ENCODE measurements around the gene TJP2.

Gene TJP2

GRCh38 chr9:69170231-69170630 lies 3.8 kb upstream of the TJP2 start:
- TF ChIP-seq MAX (IDR thresholded peaks at IDR 0.05; ENCODE audit: low read depth, low read length) = no peak
- TF ChIP-seq MYC (IDR thresholded peaks at IDR 0.05; ENCODE audit: low read depth, low read length) = no peak
- TF ChIP-seq, protein P1, sequence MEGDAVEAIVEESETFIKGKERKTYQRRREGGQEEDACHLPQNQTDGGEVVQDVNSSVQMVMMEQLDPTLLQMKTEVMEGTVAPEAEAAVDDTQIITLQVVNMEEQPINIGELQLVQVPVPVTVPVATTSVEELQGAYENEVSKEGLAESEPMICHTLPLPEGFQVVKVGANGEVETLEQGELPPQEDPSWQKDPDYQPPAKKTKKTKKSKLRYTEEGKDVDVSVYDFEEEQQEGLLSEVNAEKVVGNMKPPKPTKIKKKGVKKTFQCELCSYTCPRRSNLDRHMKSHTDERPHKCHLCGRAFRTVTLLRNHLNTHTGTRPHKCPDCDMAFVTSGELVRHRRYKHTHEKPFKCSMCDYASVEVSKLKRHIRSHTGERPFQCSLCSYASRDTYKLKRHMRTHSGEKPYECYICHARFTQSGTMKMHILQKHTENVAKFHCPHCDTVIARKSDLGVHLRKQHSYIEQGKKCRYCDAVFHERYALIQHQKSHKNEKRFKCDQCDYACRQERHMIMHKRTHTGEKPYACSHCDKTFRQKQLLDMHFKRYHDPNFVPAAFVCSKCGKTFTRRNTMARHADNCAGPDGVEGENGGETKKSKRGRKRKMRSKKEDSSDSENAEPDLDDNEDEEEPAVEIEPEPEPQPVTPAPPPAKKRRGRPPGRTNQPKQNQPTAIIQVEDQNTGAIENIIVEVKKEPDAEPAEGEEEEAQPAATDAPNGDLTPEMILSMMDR (IDR thresholded peaks at IDR 0.05; ENCODE audit: low read depth, low read length) = no peak
- no peak for TF ChIP-seq POLR2A (IDR thresholded peaks at IDR 0.05; ENCODE audit: extremely low read depth, insufficient read length)
- DNase-seq (ENCODE audit: low read depth) = no peak
- H3K4me3 ChIP-seq (ENCODE audit: low read depth, low read length) = no peak overlapping the region

DNA sequence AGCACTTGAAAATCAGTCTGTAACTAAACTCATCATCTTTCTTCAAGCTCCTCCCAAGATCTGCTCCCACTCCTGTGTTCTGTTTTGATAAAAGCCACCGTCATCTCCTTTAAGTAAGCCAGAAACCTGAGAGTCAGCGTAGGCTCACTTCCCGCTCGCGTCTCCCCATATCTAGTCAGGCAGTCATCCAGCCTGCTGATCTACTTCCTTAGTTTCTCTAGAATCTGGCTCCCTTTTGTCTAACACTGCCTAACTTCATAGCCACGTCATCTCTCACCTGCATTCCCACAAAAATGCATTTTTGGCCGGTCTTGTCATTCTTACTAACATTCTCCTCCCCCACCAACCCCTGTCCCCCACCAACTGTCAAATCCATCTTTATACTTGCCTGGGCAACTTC lies 3.0 kb upstream of the TJP2 start:
- DNase-seq (ENCODE audit: low read depth) = no peak
- TF ChIP-seq MAX (IDR thresholded peaks at IDR 0.05; ENCODE audit: low read depth, low read length) = no peak
- TF ChIP-seq, protein P1 (IDR thresholded peaks at IDR 0.05; ENCODE audit: low read depth, low read length) = no peak
- no peak for TF ChIP-seq MYC (IDR thresholded peaks at IDR 0.05; ENCODE audit: low read depth, low read length)
- no peak for TF ChIP-seq POLR2A (IDR thresholded peaks at IDR 0.05; ENCODE audit: extremely low read depth, insufficient read length)
- no peak overlapping the region for H3K4me3 ChIP-seq (ENCODE audit: low read depth, low read length)

DNA sequence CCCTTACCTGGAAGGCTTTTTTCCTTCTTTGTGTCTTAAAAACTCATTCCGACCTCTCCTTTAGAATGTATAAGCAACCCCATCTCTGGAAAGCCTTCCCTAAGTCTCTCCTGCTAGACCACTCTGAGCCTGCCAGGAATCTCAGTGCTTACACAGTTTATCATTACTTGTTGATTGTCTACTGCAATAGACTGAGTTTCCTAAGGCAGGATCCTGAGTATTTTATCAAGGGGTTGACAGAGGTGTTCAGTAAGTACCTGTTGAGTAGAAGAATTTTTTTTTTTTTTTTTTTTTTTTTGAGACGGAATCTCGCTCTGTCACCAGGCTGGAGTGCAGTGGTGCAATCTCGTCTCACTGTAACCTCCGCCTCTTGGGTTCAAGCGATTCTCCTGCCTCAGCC lies 2.6 kb upstream of the TJP2 start:
- TF ChIP-seq MAX (IDR thresholded peaks at IDR 0.05; ENCODE audit: low read depth, low read length) (no peak), POLR2A (IDR thresholded peaks at IDR 0.05; ENCODE audit: extremely low read depth, insufficient read length) (no peak), MYC (IDR thresholded peaks at IDR 0.05; ENCODE audit: low read depth, low read length) (no peak)
- TF ChIP-seq, protein P1 (IDR thresholded peaks at IDR 0.05; ENCODE audit: low read depth, low read length) = no peak
- no peak overlapping the region for H3K4me3 ChIP-seq (ENCODE audit: low read depth, low read length)
- no peak for DNase-seq (ENCODE audit: low read depth)

DNA sequence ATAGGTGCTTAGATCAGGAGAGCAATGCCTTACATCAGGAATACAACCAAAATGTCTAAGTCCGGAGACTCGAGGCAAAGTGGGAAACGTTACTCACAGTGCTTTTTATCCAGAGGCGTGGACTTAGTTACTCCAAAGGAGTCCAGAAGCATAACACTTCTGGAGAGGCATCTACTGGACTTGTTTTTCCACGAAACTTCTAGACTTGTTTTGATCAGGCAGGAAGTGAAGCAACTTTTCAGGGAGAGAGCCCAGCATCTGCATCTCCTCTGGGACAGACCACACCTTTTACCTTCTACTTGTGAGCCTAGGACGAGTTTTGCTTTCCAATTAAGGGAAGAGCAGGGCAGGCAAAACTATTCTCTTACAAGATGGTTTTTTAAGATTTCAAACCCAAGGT lies 1.2 kb upstream of the TJP2 start:
- H3K4me3 ChIP-seq (ENCODE audit: low read depth, low read length) = no peak overlapping the region
- no peak for DNase-seq (ENCODE audit: low read depth)
- TF ChIP-seq MAX (IDR thresholded peaks at IDR 0.05; ENCODE audit: low read depth, low read length) (no peak), MYC (IDR thresholded peaks at IDR 0.05; ENCODE audit: low read depth, low read length) (no peak), POLR2A (IDR thresholded peaks at IDR 0.05; ENCODE audit: extremely low read depth, insufficient read length) (no peak)
- TF ChIP-seq, protein P1 (IDR thresholded peaks at IDR 0.05; ENCODE audit: low read depth, low read length) = no peak

- peak overlapping the region; percentile 34 for H3K4me3 ChIP-seq (ENCODE audit: low read depth, low read length)
- DNase-seq (ENCODE audit: low read depth) = no peak
- TF ChIP-seq MAX (IDR thresholded peaks at IDR 0.05; ENCODE audit: low read depth, low read length) (no peak), POLR2A (IDR thresholded peaks at IDR 0.05; ENCODE audit: extremely low read depth, insufficient read length) (no peak), MYC (IDR thresholded peaks at IDR 0.05; ENCODE audit: low read depth, low read length) (no peak)
- TF ChIP-seq, protein P1 (IDR thresholded peaks at IDR 0.05; ENCODE audit: low read depth, low read length) = no peak
Observed at GRCh38 chr9:69173497-69173890, 583 bp upstream of the TJP2 start.

Data from NB4 (cell line).